HepG2 (cell line): ENCODE data around the gene SMC6. TPM values are rescaled to one million over a fixed set of nuclear protein-coding genes. Genes with fewer than 3 reads are reported as not detected.

Source experiments
- HOXA3 ChIP-seq: sonication (generic); formaldehyde crosslinking; IDR thresholded peaks from 2 replicates; pipeline ENCODE4 v1.5.0; 2020; ENCODE audit warnings: missing genetic modification reagents
- RORA ChIP-seq: sonication (generic); formaldehyde crosslinking; IDR thresholded peaks from 2 replicates; pipeline ENCODE4 v1.5.0; 2020; ENCODE audit warnings: mild to moderate bottlenecking, missing genetic modification reagents, moderate library complexity
- SIX4 ChIP-seq: sonication (generic); formaldehyde crosslinking; IDR thresholded peaks from 2 replicates; pipeline ENCODE4 v1.4.0; 2020; ENCODE audit warnings: missing genetic modification reagents
- TCF7L2 ChIP-seq: IDR thresholded peaks from 2 replicates; pipeline ENCODE4 v1.6.1; 2011; ENCODE audit warnings: mild to moderate bottlenecking, low read depth, low read length, moderate library complexity
- TEAD2 ChIP-seq: sonication (generic); formaldehyde crosslinking; IDR thresholded peaks from 2 replicates; pipeline ENCODE4 v1.9.0; 2021; ENCODE audit warnings: missing genetic modification reagents
- ZFP91 ChIP-seq: sonication (generic); formaldehyde crosslinking; IDR thresholded peaks from 2 replicates; pipeline ENCODE4 v1.9.0; 2022; ENCODE audit warnings: missing genetic modification reagents, mild to moderate bottlenecking, borderline replicate concordance
- ZKSCAN8 ChIP-seq: IDR thresholded peaks from 2 replicates; pipeline ENCODE4 v1.6.1; 2016; ENCODE audit warnings: borderline replicate concordance, missing genetic modification reagents, missing compliant biosample characterization
- ZNF703 ChIP-seq: sonication (generic); formaldehyde crosslinking; IDR thresholded peaks from 2 replicates; pipeline ENCODE4 v1.5.1; 2020; ENCODE audit warnings: missing genetic modification reagents, mild to moderate bottlenecking, moderate library complexity, borderline replicate concordance
- ZNF850 ChIP-seq: sonication (generic); formaldehyde crosslinking; conservative IDR thresholded peaks from 2 replicates; pipeline ENCODE4 v1.9.0; 2021; ENCODE audit warnings: mild to moderate bottlenecking, missing genetic modification reagents
- polyA plus RNA-seq, 8 experiments: library from polyadenylated mRNA; depleted of rRNA in 3 of 8; stranded (reverse) in 7 of 8; unstranded in 1 of 8; fragments of >200 nt; fragmentation: Illumina TruSeq in 4 of 8; extraction: Trizol in 4 of 8; gene quantifications; 2 replicates each; pipeline versions ENCODE4 v1.2.1 to v1.2.3, GENCODE V29; 2011 to 2016; ENCODE audit warnings: low read depth in 4 of 8, missing spikeins in 1 of 8, mixed read lengths in 1 of 8; ENCODE audit not compliant: insufficient read depth in 1 of 8
- total RNA-seq, 5 experiments: library from RNA; depleted of rRNA; stranded (reverse); fragments of >200 nt; fragmentation: Illumina TruSeq; extraction: Trizol; gene quantifications; 2 replicates each; pipeline ENCODE4 v1.2.3, GENCODE V29; 2016; ENCODE audit warnings: low read depth in 1 of 5
- TF ChIP-seq, protein P1 (sequence below): sonication (generic); formaldehyde crosslinking; IDR thresholded peaks from 2 replicates; pipeline ENCODE4 v1.8.0; 2022; ENCODE audit warnings: missing genetic modification reagents, mild to moderate bottlenecking, borderline replicate concordance
- TF ChIP-seq, protein P2 (sequence below): IDR thresholded peaks from 2 replicates; pipeline ENCODE4 v1.6.1; 2016; ENCODE audit warnings: mild to moderate bottlenecking
- TF ChIP-seq, protein P3 (sequence below): sonication (generic); formaldehyde crosslinking; IDR thresholded peaks from 2 replicates; pipeline ENCODE4 v1.4.0; 2020; ENCODE audit warnings: missing genetic modification reagents
- TF ChIP-seq, protein P4 (sequence below), 2 experiments: IDR thresholded peaks; 2 replicates each; pipeline ENCODE4 v1.6.1; 2011 to 2012; ENCODE audit warnings: low read length in 2 of 2, borderline replicate concordance in 1 of 2, low read depth in 1 of 2, mild to moderate bottlenecking in 1 of 2, moderate library complexity in 1 of 2

Gene SMC6
- total and polyA plus RNA-seq, 2 of the 13 experiments (the other 11 are each of a cell fraction or from before 2014, with no cell fraction given): 18.9 to 55.3 TPM

DNA sequence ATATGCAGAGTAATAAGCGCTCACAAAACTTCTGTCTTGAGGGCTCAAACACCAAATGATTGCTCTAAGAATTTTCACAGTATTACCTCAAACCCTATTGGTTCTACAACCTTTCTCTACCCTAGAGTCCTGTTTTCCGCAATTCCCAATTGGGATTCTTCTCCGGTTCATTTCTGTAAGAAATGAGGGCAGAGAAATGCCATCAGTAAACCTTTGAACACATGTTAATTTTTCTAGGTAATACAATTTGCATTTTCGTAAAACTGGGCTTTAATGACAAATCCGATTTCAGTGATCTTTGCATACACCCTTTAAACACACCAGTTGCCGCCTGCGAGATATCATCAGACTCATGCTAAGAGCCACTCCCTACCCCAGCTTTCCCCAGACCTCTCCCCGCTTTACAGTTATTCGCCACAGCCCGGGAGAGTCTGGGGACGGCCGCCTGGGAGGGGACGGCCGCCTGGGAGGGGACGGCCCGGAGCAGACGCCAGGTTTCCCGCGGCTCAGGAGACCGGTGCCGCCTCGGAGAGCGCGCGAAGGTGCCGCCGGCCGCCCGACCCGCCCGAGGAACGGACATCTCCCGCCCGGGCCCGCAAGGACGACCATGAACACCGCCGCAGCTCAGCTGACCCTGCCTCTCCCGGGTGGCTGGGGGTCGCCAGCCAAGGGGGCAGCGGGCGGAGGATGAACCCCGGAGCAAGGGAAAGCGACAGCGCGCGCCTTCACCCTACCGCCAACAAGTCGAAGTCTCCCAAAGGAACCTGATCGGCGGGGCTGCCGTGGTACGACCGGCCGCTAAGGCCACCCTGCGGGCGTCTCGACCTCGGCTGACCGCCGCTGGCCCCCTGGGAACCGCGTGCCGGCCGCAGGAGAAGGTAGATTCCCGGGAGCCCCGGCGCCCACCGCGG lies 463 bp downstream of the SMC6 start (continued):
- TF ChIP-seq, protein P1, sequence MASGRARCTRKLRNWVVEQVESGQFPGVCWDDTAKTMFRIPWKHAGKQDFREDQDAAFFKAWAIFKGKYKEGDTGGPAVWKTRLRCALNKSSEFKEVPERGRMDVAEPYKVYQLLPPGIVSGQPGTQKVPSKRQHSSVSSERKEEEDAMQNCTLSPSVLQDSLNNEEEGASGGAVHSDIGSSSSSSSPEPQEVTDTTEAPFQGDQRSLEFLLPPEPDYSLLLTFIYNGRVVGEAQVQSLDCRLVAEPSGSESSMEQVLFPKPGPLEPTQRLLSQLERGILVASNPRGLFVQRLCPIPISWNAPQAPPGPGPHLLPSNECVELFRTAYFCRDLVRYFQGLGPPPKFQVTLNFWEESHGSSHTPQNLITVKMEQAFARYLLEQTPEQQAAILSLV (CRISPR knock-in tag): peak; percentile 82; the same call in 1 of the 2 replicates
- TF ChIP-seq ZNF850 (CRISPR knock-in tag) (peak; percentile 92; the same call in 1 of the 2 replicates), RORA (CRISPR knock-in tag) (no peak), ZKSCAN8 (CRISPR knock-in tag) (no peak), SIX4 (peak; percentile 16; the same call in 1 of the 2 replicates), HOXA3 (CRISPR knock-in tag) (no peak; the same call in 1 of the 2 replicates), ZNF703 (peak; percentile 30; the same call in 1 of the 2 replicates), ZFP91 (peak; percentile 83; the same call in 1 of the 2 replicates), TEAD2 (CRISPR knock-in tag) (0 out of 2 replicates have a peak, but pooled peaks have one; percentile 11), TCF7L2 (no peak)
- TF ChIP-seq, protein P2, sequence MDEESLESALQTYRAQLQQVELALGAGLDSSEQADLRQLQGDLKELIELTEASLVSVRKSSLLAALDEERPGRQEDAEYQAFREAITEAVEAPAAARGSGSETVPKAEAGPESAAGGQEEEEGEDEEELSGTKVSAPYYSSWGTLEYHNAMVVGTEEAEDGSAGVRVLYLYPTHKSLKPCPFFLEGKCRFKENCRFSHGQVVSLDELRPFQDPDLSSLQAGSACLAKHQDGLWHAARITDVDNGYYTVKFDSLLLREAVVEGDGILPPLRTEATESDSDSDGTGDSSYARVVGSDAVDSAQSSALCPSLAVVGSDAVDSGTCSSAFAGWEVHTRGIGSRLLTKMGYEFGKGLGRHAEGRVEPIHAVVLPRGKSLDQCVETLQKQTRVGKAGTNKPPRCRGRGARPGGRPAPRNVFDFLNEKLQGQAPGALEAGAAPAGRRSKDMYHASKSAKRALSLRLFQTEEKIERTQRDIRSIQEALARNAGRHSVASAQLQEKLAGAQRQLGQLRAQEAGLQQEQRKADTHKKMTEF: peak; percentile 90
- TF ChIP-seq, protein P3, sequence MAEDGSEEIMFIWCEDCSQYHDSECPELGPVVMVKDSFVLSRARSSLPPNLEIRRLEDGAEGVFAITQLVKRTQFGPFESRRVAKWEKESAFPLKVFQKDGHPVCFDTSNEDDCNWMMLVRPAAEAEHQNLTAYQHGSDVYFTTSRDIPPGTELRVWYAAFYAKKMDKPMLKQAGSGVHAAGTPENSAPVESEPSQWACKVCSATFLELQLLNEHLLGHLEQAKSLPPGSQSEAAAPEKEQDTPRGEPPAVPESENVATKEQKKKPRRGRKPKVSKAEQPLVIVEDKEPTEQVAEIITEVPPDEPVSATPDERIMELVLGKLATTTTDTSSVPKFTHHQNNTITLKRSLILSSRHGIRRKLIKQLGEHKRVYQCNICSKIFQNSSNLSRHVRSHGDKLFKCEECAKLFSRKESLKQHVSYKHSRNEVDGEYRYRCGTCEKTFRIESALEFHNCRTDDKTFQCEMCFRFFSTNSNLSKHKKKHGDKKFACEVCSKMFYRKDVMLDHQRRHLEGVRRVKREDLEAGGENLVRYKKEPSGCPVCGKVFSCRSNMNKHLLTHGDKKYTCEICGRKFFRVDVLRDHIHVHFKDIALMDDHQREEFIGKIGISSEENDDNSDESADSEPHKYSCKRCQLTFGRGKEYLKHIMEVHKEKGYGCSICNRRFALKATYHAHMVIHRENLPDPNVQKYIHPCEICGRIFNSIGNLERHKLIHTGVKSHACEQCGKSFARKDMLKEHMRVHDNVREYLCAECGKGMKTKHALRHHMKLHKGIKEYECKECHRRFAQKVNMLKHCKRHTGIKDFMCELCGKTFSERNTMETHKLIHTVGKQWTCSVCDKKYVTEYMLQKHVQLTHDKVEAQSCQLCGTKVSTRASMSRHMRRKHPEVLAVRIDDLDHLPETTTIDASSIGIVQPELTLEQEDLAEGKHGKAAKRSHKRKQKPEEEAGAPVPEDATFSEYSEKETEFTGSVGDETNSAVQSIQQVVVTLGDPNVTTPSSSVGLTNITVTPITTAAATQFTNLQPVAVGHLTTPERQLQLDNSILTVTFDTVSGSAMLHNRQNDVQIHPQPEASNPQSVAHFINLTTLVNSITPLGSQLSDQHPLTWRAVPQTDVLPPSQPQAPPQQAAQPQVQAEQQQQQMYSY: no peak; the same call in 1 of the 2 replicates
- TF ChIP-seq, protein P4, sequence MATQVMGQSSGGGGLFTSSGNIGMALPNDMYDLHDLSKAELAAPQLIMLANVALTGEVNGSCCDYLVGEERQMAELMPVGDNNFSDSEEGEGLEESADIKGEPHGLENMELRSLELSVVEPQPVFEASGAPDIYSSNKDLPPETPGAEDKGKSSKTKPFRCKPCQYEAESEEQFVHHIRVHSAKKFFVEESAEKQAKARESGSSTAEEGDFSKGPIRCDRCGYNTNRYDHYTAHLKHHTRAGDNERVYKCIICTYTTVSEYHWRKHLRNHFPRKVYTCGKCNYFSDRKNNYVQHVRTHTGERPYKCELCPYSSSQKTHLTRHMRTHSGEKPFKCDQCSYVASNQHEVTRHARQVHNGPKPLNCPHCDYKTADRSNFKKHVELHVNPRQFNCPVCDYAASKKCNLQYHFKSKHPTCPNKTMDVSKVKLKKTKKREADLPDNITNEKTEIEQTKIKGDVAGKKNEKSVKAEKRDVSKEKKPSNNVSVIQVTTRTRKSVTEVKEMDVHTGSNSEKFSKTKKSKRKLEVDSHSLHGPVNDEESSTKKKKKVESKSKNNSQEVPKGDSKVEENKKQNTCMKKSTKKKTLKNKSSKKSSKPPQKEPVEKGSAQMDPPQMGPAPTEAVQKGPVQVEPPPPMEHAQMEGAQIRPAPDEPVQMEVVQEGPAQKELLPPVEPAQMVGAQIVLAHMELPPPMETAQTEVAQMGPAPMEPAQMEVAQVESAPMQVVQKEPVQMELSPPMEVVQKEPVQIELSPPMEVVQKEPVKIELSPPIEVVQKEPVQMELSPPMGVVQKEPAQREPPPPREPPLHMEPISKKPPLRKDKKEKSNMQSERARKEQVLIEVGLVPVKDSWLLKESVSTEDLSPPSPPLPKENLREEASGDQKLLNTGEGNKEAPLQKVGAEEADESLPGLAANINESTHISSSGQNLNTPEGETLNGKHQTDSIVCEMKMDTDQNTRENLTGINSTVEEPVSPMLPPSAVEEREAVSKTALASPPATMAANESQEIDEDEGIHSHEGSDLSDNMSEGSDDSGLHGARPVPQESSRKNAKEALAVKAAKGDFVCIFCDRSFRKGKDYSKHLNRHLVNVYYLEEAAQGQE (IDR thresholded peaks at IDR 0.05; ENCODE audit: borderline replicate concordance in 1 of 2, low read depth in 1 of 2, low read length in 2 of 2): no peak
